SK-N-MC (cell line): Measurements from ENCODE around the gene PDZD4.

Experiments
- DNase-seq: peaks from one replicate; pipeline ENCODE4 v3.0.0-alpha.2; 2011; ENCODE audit warnings: low read depth, low spot score
- H3K27ac ChIP-seq: fragments of 200-600 bp; sonication (generic); 2 replicates; pipeline ENCODE4 v1.5.1; 2016; ENCODE audit warnings: mixed run types
- H3K36me3 ChIP-seq: fragments of 200-600 bp; sonication (generic); 2 replicates; pipeline ENCODE4 v1.6.1; 2017; ENCODE audit warnings: antibody characterized with exemption, low read length, mixed read lengths; ENCODE audit not compliant: insufficient read depth
- H3K4me3 ChIP-seq: fragments of 200-600 bp; sonication (generic); 2 replicates; pipeline ENCODE4 v1.5.1; 2016
- H3K9ac ChIP-seq: fragments of 200-600 bp; sonication (generic); 2 replicates; pipeline ENCODE4 v1.8.0; 2017; ENCODE audit warnings: mixed run types, mixed read lengths; ENCODE audit not compliant: insufficient read length
- H3K9me3 ChIP-seq: fragments of 200-600 bp; sonication (generic); 2 replicates; pipeline ENCODE4 v1.6.1; 2017; ENCODE audit warnings: low read depth, mild to moderate bottlenecking, antibody characterized with exemption, low read length, moderate library complexity, mixed read lengths
- EZH2 ChIP-seq: fragments of 200-600 bp; sonication (generic); IDR thresholded peaks from one replicate; pipeline ENCODE4 v1.6.1; 2017; ENCODE audit warnings: antibody characterized with exemption
- FOXP2 ChIP-seq: optimal IDR thresholded peaks from 2 replicates; pipeline ENCODE3; 2011; ENCODE audit warnings: mild to moderate bottlenecking, moderate library complexity; ENCODE audit not compliant: insufficient read depth; ENCODE audit errors: extremely low read length, control extremely low read depth
- POLR2AphosphoS5 ChIP-seq: IDR thresholded peaks from 2 replicates; pipeline ENCODE4 v1.6.1; 2012; ENCODE audit warnings: mild to moderate bottlenecking, low read depth, low read length, borderline replicate concordance

Gene PDZD4

GRCh38 chrX:153812220-153812619, 18.1 kb downstream of the PDZD4 start:
- TF ChIP-seq FOXP2: no peak
- no peak for TF ChIP-seq POLR2AphosphoS5
- TF ChIP-seq EZH2: no peak
- H3K36me3 ChIP-seq: no peaks in the 10 kb centered on the region
- no peak overlapping the region for H3K9ac ChIP-seq
- no peak overlapping the region for H3K27ac ChIP-seq
- no peak for DNase-seq
- no peaks in the 10 kb centered on the region for H3K9me3 ChIP-seq
- H3K4me3 ChIP-seq: no peak overlapping the region

- TF ChIP-seq FOXP2 (no peak), POLR2AphosphoS5 (no peak), EZH2 (no peak)
- H3K9ac ChIP-seq: no peak overlapping the region
- H3K9me3 ChIP-seq: no peaks in the 10 kb centered on the region
- no peak overlapping the region for H3K27ac ChIP-seq
- no peak overlapping the region for H3K4me3 ChIP-seq
- no peak for DNase-seq
- H3K36me3 ChIP-seq: no peaks in the 10 kb centered on the region
These were observed 22.4 kb downstream of the PDZD4 start for GRCh38 chrX:153807976-153808375.

GRCh38 chrX:153806999-153807575, 23.3 kb downstream of the PDZD4 start:
- Histone ChIP-seq H3K9ac (no peak overlapping the region), H3K27ac (no peak overlapping the region), H3K9me3 (no peaks in the 10 kb centered on the region), H3K36me3 (no peaks in the 10 kb centered on the region), H3K4me3 (no peak overlapping the region)
- no peak for DNase-seq
- no peak for TF ChIP-seq FOXP2
- TF ChIP-seq EZH2: no peak
- no peak for TF ChIP-seq POLR2AphosphoS5

- DNase-seq: no peak
- Histone ChIP-seq H3K36me3 (no peaks in the 10 kb centered on the region), H3K9ac (no peak overlapping the region), H3K9me3 (no peaks in the 10 kb centered on the region), H3K27ac (no peak overlapping the region), H3K4me3 (no peak overlapping the region)
- no peak for TF ChIP-seq POLR2AphosphoS5
- no peak for TF ChIP-seq EZH2
- TF ChIP-seq FOXP2: no peak
These were observed 24.9 kb downstream of the PDZD4 start for GRCh38 chrX:153805436-153805835.

- TF ChIP-seq FOXP2: no peak
- TF ChIP-seq POLR2AphosphoS5: no peak
- no peak for TF ChIP-seq EZH2
- Histone ChIP-seq H3K4me3 (no peak overlapping the region), H3K9ac (no peak overlapping the region), H3K27ac (no peak overlapping the region), H3K9me3 (no peaks in the 10 kb centered on the region), H3K36me3 (no peaks in the 10 kb centered on the region)
- DNase-seq: no peak
These were observed 25.7 kb downstream of the PDZD4 start for GRCh38 chrX:153804621-153805020.

GRCh38 chrX:153804100-153804595, 26.2 kb downstream of the PDZD4 start:
- Histone ChIP-seq H3K9me3 (no peaks in the 10 kb centered on the region), H3K9ac (no peak overlapping the region), H3K36me3 (no peaks in the 10 kb centered on the region), H3K4me3 (no peak overlapping the region), H3K27ac (no peak overlapping the region)
- DNase-seq: no peak
- TF ChIP-seq FOXP2 (no peak), POLR2AphosphoS5 (no peak), EZH2 (no peak)

GRCh38 chrX:153803211-153804099, 26.9 kb downstream of the PDZD4 start:
- H3K9ac ChIP-seq: no peak overlapping the region
- DNase-seq: no peak
- TF ChIP-seq POLR2AphosphoS5 (no peak), EZH2 (no peak), FOXP2 (no peak)
- no peak overlapping the region for H3K4me3 ChIP-seq
- H3K27ac ChIP-seq: no peak overlapping the region
- H3K36me3 ChIP-seq: no peaks in the 10 kb centered on the region; the same call in 1 of the 2 replicates
- H3K9me3 ChIP-seq: no peaks in the 10 kb centered on the region

GRCh38 chrX:153802513-153803045, 27.8 kb downstream of the PDZD4 start:
- TF ChIP-seq FOXP2 (no peak), POLR2AphosphoS5 (no peak), EZH2 (no peak)
- DNase-seq: no peak
- no peak overlapping the region for H3K27ac ChIP-seq
- no peaks in the 10 kb centered on the region for H3K9me3 ChIP-seq
- H3K36me3 ChIP-seq: no peaks in the 10 kb centered on the region; the same call in 1 of the 2 replicates
- no peak overlapping the region for H3K4me3 ChIP-seq
- H3K9ac ChIP-seq: no peak overlapping the region
